IMR-90 (cell line): ENCODE data around the gene TLX1.

Experiments
- CTCF ChIP-seq: conservative IDR thresholded peaks from 2 replicates; pipeline ENCODE4 v1.5.1; 2012; ENCODE audit warnings: mild to moderate bottlenecking, low read depth, low read length, improper control_type of control experiment
- RFX5 ChIP-seq: IDR thresholded peaks from 2 replicates; pipeline ENCODE4 v1.8.0; 2012; ENCODE audit warnings: low read depth, mild to moderate bottlenecking, low read length, moderate library complexity

- TF ChIP-seq CTCF = no peak
- no peak for TF ChIP-seq RFX5
These were observed 999 bp downstream of the TLX1 start for GRCh38 chr10:101131962-101132635.
